Activated CD4-positive, CD25-positive, alpha-beta regulatory T cell treated with anti-CD3 and anti-CD28 coated beads, Interleukin-2, amount 50 U/mL, for 16 hours (primary cell): ENCODE data around the gene FOXO3.

ENCODE experiments used
- DNase-seq: peaks from one replicate; pipeline ENCODE4 v3.0.0-alpha.2; 2020; ENCODE audit warnings: low read depth, low spot score

Gene FOXO3

GRCh38 chr6:108594151-108594550 is 33.4 kb downstream of the FOXO3 start:
- DNase-seq: no peak

GRCh38 chr6:108594640-108595039 is 33.9 kb downstream of the FOXO3 start:
- no peak for DNase-seq

GRCh38 chr6:108596956-108597355 is 36.2 kb downstream of the FOXO3 start:
- DNase-seq: no peak

GRCh38 chr6:108597572-108598304 is 37.0 kb downstream of the FOXO3 start:
- no peak for DNase-seq

- no peak for DNase-seq
Observed at GRCh38 chr6:108598305-108598863, 37.7 kb downstream of the FOXO3 start.

GRCh38 chr6:108604156-108604555 is 43.4 kb downstream of the FOXO3 start:
- DNase-seq: no peak

GRCh38 chr6:108606250-108606690 is 45.6 kb downstream of the FOXO3 start:
- no peak for DNase-seq

GRCh38 chr6:108608453-108609275 is 47.9 kb downstream of the FOXO3 start:
- DNase-seq: no peak

- no peak for DNase-seq
Observed at GRCh38 chr6:108609276-108609769, 48.6 kb downstream of the FOXO3 start.

GRCh38 chr6:108610270-108610839 is 49.6 kb downstream of the FOXO3 start:
- no peak for DNase-seq

- DNase-seq: no peak
Observed at GRCh38 chr6:108610957-108611586, 50.4 kb downstream of the FOXO3 start.

GRCh38 chr6:108612852-108613251 is 52.1 kb downstream of the FOXO3 start:
- no peak for DNase-seq

GRCh38 chr6:108616544-108616943 is 55.8 kb downstream of the FOXO3 start:
- no peak for DNase-seq

- no peak for DNase-seq
Observed at GRCh38 chr6:108616973-108617372, 56.3 kb downstream of the FOXO3 start.

- DNase-seq: no peak
Observed at GRCh38 chr6:108618623-108619152, 58.0 kb downstream of the FOXO3 start.

- DNase-seq: no peak
Observed at GRCh38 chr6:108619431-108620197, 58.9 kb downstream of the FOXO3 start.

- DNase-seq: no peak
Observed at GRCh38 chr6:108621117-108621516, 60.4 kb downstream of the FOXO3 start.

GRCh38 chr6:108622641-108623298 is 62.1 kb downstream of the FOXO3 start:
- DNase-seq: no peak

GRCh38 chr6:108623995-108624394 is 63.3 kb downstream of the FOXO3 start:
- no peak for DNase-seq

GRCh38 chr6:108625581-108625980 is 64.9 kb downstream of the FOXO3 start:
- no peak for DNase-seq
